Glomerular endothelial cell (primary cell): Measurements from ENCODE around the gene COX6B2. TPM values are rescaled to one million over a fixed set of nuclear protein-coding genes. Genes with fewer than 3 reads are reported as not detected.

Experiments
- total RNA-seq: library from RNA; depleted of rRNA; stranded (reverse); fragments of >200 nt; gene quantifications from 2 replicates; pipeline ENCODE4 v1.2.3, GENCODE V29; 2015

The COX6B2 gene
- total RNA-seq, 1 donor from 2014 or later: not detected

Other genes with a start within 250 kb of the COX6B2 start
- 108 and 137 TPM in 2 replicates for gene PPP1R12C, start 237.1 kb downstream of the COX6B2 start, total RNA-seq
- 1.5 TPM in 1 of 2 replicates, not detected in the other for gene TNNT1, start 205.5 kb downstream of the COX6B2 start, total RNA-seq
- not detected in 2 replicates for gene TNNI3, start 197.0 kb downstream of the COX6B2 start, total RNA-seq
- 1.6 and 1.7 TPM in 2 replicates for gene DNAAF3, start 188.1 kb downstream of the COX6B2 start, total RNA-seq
- 0.06 and 0.92 TPM in 2 replicates for gene SYT5, start 174.4 kb downstream of the COX6B2 start, total RNA-seq
- 0.29 and 1.8 TPM in 2 replicates for gene PTPRH, start 145.2 kb downstream of the COX6B2 start, total RNA-seq
- gene TMEM86B, start 126.0 kb downstream of the COX6B2 start, total RNA-seq: 1.5 and 2.8 TPM in 2 replicates
- gene PPP6R1, start 95.7 kb downstream of the COX6B2 start, total RNA-seq: 49.6 and 66.3 TPM in 2 replicates
- gene HSPBP1, start 74.6 kb downstream of the COX6B2 start, total RNA-seq: 30.5 and 36.0 TPM in 2 replicates
- 1.2 and 3.0 TPM in 2 replicates for gene BRSK1, start 70.7 kb downstream of the COX6B2 start, total RNA-seq
- not detected in 2 replicates for gene TMEM150B, start 29.4 kb downstream of the COX6B2 start, total RNA-seq
- 8.0 and 12.8 TPM in 2 replicates for gene KMT5C, start 14.8 kb downstream of the COX6B2 start, total RNA-seq
- not detected in 2 replicates for gene GARIN5B, start 8.5 kb upstream of the COX6B2 start, total RNA-seq
- 3.1 and 6.8 TPM in 2 replicates for gene IL11, start 15.7 kb upstream of the COX6B2 start, total RNA-seq
- gene TMEM190, start 22.1 kb upstream of the COX6B2 start, total RNA-seq: not detected in 2 replicates
- 0.58 and 1.3 TPM in 2 replicates for gene TMEM238, start 29.6 kb upstream of the COX6B2 start, total RNA-seq
- gene RPL28, start 31.2 kb upstream of the COX6B2 start, total RNA-seq: 597 and 618 TPM in 2 replicates
- 64.2 and 82.3 TPM in 2 replicates for gene UBE2S, start 53.1 kb upstream of the COX6B2 start, total RNA-seq
- not detected in 2 replicates for gene SHISA7, start 88.6 kb upstream of the COX6B2 start, total RNA-seq
- gene ISOC2, start 106.9 kb upstream of the COX6B2 start, total RNA-seq: 52.1 and 73.1 TPM in 2 replicates
- not detected in 2 replicates for gene C19orf85, start 110.0 kb upstream of the COX6B2 start, total RNA-seq
- gene ZNF628, start 121.9 kb upstream of the COX6B2 start, total RNA-seq: 3.8 and 10.1 TPM in 2 replicates
- 26.4 and 42.5 TPM in 2 replicates for gene NAT14, start 130.5 kb upstream of the COX6B2 start, total RNA-seq
- gene SSC5D, start 133.7 kb upstream of the COX6B2 start, total RNA-seq: 2.4 and 2.9 TPM in 2 replicates
- not detected in 2 replicates for gene SBK2, start 182.4 kb upstream of the COX6B2 start, total RNA-seq
- 1.3 and 1.5 TPM in 2 replicates for gene SBK3, start 190.8 kb upstream of the COX6B2 start, total RNA-seq
- gene ZNF579, start 226.1 kb upstream of the COX6B2 start, total RNA-seq: 9.2 and 9.5 TPM in 2 replicates
- 4.4 and 4.7 TPM in 2 replicates for gene FIZ1, start 244.8 kb upstream of the COX6B2 start, total RNA-seq
- gene ZNF524, start 245.6 kb upstream of the COX6B2 start, total RNA-seq: 24.6 and 42.1 TPM in 2 replicates